Naive thymus-derived CD4-positive, alpha-beta T cell (primary cell): ENCODE data around the gene KCNT1. TPM values are rescaled to one million over a fixed set of nuclear protein-coding genes. Genes with fewer than 3 reads are reported as not detected.

Experiments
- ATAC-seq: fragments of 150-1000 bp; cut with Tn5 transposase; 2 replicates; pipeline ENCODE4 v1.10.0; 2021; ENCODE audit warnings: mild to moderate bottlenecking, moderate library complexity
- CTCF ChIA-PET: fragments of 350-600 bp; sonication (Branson Sonifier 250); formaldehyde crosslinking; loops from one replicate; lab custom pipeline; 2021; ENCODE audit warnings: antibody characterized with exemption; lab: Charles Lee
- POLR2A ChIA-PET: fragments of 350-600 bp; sonication (Branson Sonifier 250); formaldehyde crosslinking; loops from one replicate; lab custom pipeline; 2021; ENCODE audit warnings: antibody characterized with exemption, inconsistent platforms; lab: Charles Lee
- DNase-seq, 9 donors: peaks; one replicate each; pipeline versions ENCODE4 v3.0.0 to v3.0.0-alpha.2; 2020 to 2022; ENCODE audit warnings: mixed read lengths in 1 of 9
- H3K27ac ChIP-seq: one replicate; pipeline ENCODE4 v1.7.0; 2013; ENCODE audit warnings: mild to moderate bottlenecking, low read depth, low read length, moderate library complexity
- H3K27me3 ChIP-seq, 2 donors: one replicate each; pipeline ENCODE4 v1.7.0; 2013; ENCODE audit warnings: low read length in 2 of 2, mild to moderate bottlenecking in 2 of 2, moderate library complexity in 2 of 2; ENCODE audit not compliant: control insufficient read depth in 2 of 2, insufficient read depth in 2 of 2
- H3K36me3 ChIP-seq, 3 experiments: 1 replicate in 2 of 3; 2 replicates in 1 of 3; pipeline ENCODE4 v1.7.0; 2013; ENCODE audit warnings: low read length in 3 of 3, mild to moderate bottlenecking in 3 of 3, moderate library complexity in 1 of 3; ENCODE audit not compliant: insufficient read depth in 3 of 3, control insufficient read depth in 2 of 3
- H3K4me1 ChIP-seq, 2 donors: one replicate each; pipeline ENCODE4 v1.7.0; 2013; ENCODE audit warnings: low read length in 2 of 2, mild to moderate bottlenecking in 2 of 2, moderate library complexity in 1 of 2; ENCODE audit not compliant: control insufficient read depth in 2 of 2, insufficient read depth in 2 of 2
- H3K4me3 ChIP-seq: 2 replicates; pipeline ENCODE4 v1.7.0; 2013; ENCODE audit warnings: mild to moderate bottlenecking, low read length
- H3K9me3 ChIP-seq, 3 experiments: 1 replicate in 2 of 3; 2 replicates in 1 of 3; pipeline ENCODE4 v1.7.0; 2013; ENCODE audit warnings: low read length in 3 of 3; ENCODE audit not compliant: control insufficient read depth in 2 of 3
- H3K27ac Mint-ChIP-seq, 9 donors: one replicate each; pipeline ENCODE4 v1.8.0; 2020 to 2022; ENCODE audit warnings: mixed read lengths in 9 of 9, mild to moderate bottlenecking in 8 of 9, moderate library complexity in 5 of 9, inconsistent platforms in 2 of 9
- H3K27me3 Mint-ChIP-seq, 5 donors: one replicate each; pipeline ENCODE4 v1.8.0; 2021 to 2022; ENCODE audit warnings: mixed read lengths in 5 of 5, mild to moderate bottlenecking in 1 of 5
- H3K36me3 Mint-ChIP-seq, 5 donors: one replicate each; pipeline ENCODE4 v1.8.0; 2020 to 2022; ENCODE audit warnings: mixed read lengths in 5 of 5, mild to moderate bottlenecking in 3 of 5, inconsistent platforms in 1 of 5
- H3K4me1 Mint-ChIP-seq, 7 donors: one replicate each; pipeline ENCODE4 v1.8.0; 2020 to 2022; ENCODE audit warnings: mixed read lengths in 7 of 7, mild to moderate bottlenecking in 3 of 7, inconsistent platforms in 1 of 7
- H3K4me3 Mint-ChIP-seq, 10 donors: one replicate each; pipeline ENCODE4 v1.8.0; 2020 to 2022; ENCODE audit warnings: mild to moderate bottlenecking in 10 of 10, mixed read lengths in 10 of 10, moderate library complexity in 6 of 10, inconsistent platforms in 2 of 10
- H3K9me3 Mint-ChIP-seq, 11 donors: one replicate each; pipeline ENCODE4 v1.8.0; 2020 to 2022; ENCODE audit warnings: mixed read lengths in 11 of 11, mild to moderate bottlenecking in 4 of 11, inconsistent platforms in 1 of 11, moderate library complexity in 1 of 11
- intact Hi-C, 2 donors: fragments of 100-400 bp; cut with micrococcal nuclease; formaldehyde crosslinking; loops; one replicate each; pipeline ENCODE4 v1.15.1; 2023
- polyA plus RNA-seq, 2 donors: library from polyadenylated mRNA; unstranded; fragments of 300-500 nt; fragmentation: Illumina TruSeq; gene quantifications; one replicate each; pipeline ENCODE4 v1.2.3, GENCODE V29; 2021
- total RNA-seq, 6 experiments: library from RNA in 5 of 6; stranded (reverse) in 5 of 6; gene quantifications; 1 replicate in 5 of 6; 2 replicates in 1 of 6; pipeline ENCODE4 v1.2.3 and lab custom pipeline; 2021 to 2026

KCNT1 gene
- total and polyA plus RNA-seq, 7 experiments from 2014 or later: 0.29 TPM; not detected in 6

- ChIA-PET POLR2A (no interaction called here), CTCF (no interaction called here)
- Mint-ChIP-seq H3K9me3 (peaks cover 0 to 20% (median 8%) of the 10 kb centered on the region in 11 donors), H3K27ac (no peak overlapping the region), H3K36me3 (no peaks in the 10 kb centered on the region), H3K4me3 (no peak overlapping the region), H3K4me1 (peaks cover 0 to 4% (median 0%) of the 10 kb centered on the region in 7 donors), H3K27me3 (peaks cover 0 to 11% (median 0%) of the 10 kb centered on the region in 5 donors)
- Histone ChIP-seq H3K27me3 (no peaks in the 10 kb centered on the region), H3K4me3 (no peak overlapping the region), H3K9me3 (peaks cover 0 to 21% (median 4%) of the 10 kb centered on the region in 3 experiments), H3K4me1 (no peaks in the 10 kb centered on the region), H3K36me3 (no peaks in the 10 kb centered on the region), H3K27ac (no peak overlapping the region)
- ATAC-seq (no peak), DNase-seq (no peak)
- intact Hi-C loops: no loop called here
Observed at GRCh38 chr9:135761845-135762168, 59.8 kb downstream of the KCNT1 start.

GRCh38 chr9:135762921-135763320 is 60.9 kb downstream of the KCNT1 start:
- Histone ChIP-seq H3K27ac (no peak overlapping the region), H3K9me3 (peaks cover 0 to 29% (median 4%) of the 10 kb centered on the region in 3 experiments), H3K27me3 (no peaks in the 10 kb centered on the region), H3K4me3 (no peak overlapping the region), H3K36me3 (no peaks in the 10 kb centered on the region), H3K4me1 (no peaks in the 10 kb centered on the region)
- ChIA-PET CTCF (no interaction called here), POLR2A (no interaction called here)
- peaks cover 0 to 11% (median 0%) of the 10 kb centered on the region in 5 donors for H3K27me3 Mint-ChIP-seq
- no peak overlapping the region for H3K27ac Mint-ChIP-seq
- H3K4me3 Mint-ChIP-seq: peak overlapping the region in 1 of 10 donors; percentile 30
- peaks cover 0 to 20% (median 8%) of the 10 kb centered on the region in 11 donors for H3K9me3 Mint-ChIP-seq
- H3K4me1 Mint-ChIP-seq: peaks cover 0 to 4% (median 0%) of the 10 kb centered on the region in 7 donors
- H3K36me3 Mint-ChIP-seq: no peaks in the 10 kb centered on the region
- ATAC-seq (no peak), DNase-seq (no peak)
- intact Hi-C loops: no loop called here

- peaks cover 0 to 11% (median 0%) of the 10 kb centered on the region in 5 donors for H3K27me3 Mint-ChIP-seq
- no peaks in the 10 kb centered on the region for H3K36me3 Mint-ChIP-seq
- H3K4me3 ChIP-seq: no peak overlapping the region
- H3K27ac Mint-ChIP-seq: no peak overlapping the region
- H3K27me3 ChIP-seq: no peaks in the 10 kb centered on the region
- no peak overlapping the region for H3K4me3 Mint-ChIP-seq
- intact Hi-C loops: no loop called here
- ATAC-seq (no peak), DNase-seq (no peak)
- H3K4me1 ChIP-seq: no peaks in the 10 kb centered on the region
- H3K4me1 Mint-ChIP-seq: peaks cover 0 to 4% (median 0%) of the 10 kb centered on the region in 7 donors
- H3K27ac ChIP-seq: no peak overlapping the region
- POLR2A ChIA-PET: no interaction called here
- H3K9me3 ChIP-seq: peaks cover 0 to 29% (median 4%) of the 10 kb centered on the region in 3 experiments
- H3K36me3 ChIP-seq: no peaks in the 10 kb centered on the region
- CTCF ChIA-PET: no interaction called here
- peaks cover 0 to 20% (median 8%) of the 10 kb centered on the region in 11 donors for H3K9me3 Mint-ChIP-seq
Observed at GRCh38 chr9:135763716-135764446, 61.9 kb downstream of the KCNT1 start.

GRCh38 chr9:135764731-135765130 is 62.7 kb downstream of the KCNT1 start:
- H3K9me3 ChIP-seq: peaks cover 0 to 29% (median 4%) of the 10 kb centered on the region in 3 experiments
- Mint-ChIP-seq H3K27ac (no peak overlapping the region), H3K27me3 (peaks cover 0 to 11% (median 0%) of the 10 kb centered on the region in 5 donors), H3K4me1 (peaks cover 0 to 4% (median 0%) of the 10 kb centered on the region in 7 donors), H3K36me3 (no peaks in the 10 kb centered on the region), H3K4me3 (no peak overlapping the region), H3K9me3 (peaks cover 0 to 23% (median 8%) of the 10 kb centered on the region in 11 donors)
- ATAC-seq (no peak), DNase-seq (no peak)
- no peaks in the 10 kb centered on the region for H3K36me3 ChIP-seq
- ChIA-PET CTCF (no interaction called here), POLR2A (no interaction called here)
- intact Hi-C loops: no loop called here
- no peaks in the 10 kb centered on the region for H3K4me1 ChIP-seq
- H3K27ac ChIP-seq: no peak overlapping the region
- H3K27me3 ChIP-seq: no peaks in the 10 kb centered on the region
- no peak overlapping the region for H3K4me3 ChIP-seq

- Histone ChIP-seq H3K9me3 (peaks cover 0 to 29% (median 4%) of the 10 kb centered on the region in 3 experiments), H3K27me3 (no peaks in the 10 kb centered on the region), H3K27ac (no peak overlapping the region), H3K4me3 (no peak overlapping the region), H3K4me1 (no peaks in the 10 kb centered on the region), H3K36me3 (no peaks in the 10 kb centered on the region)
- Mint-ChIP-seq H3K4me1 (peaks cover 0 to 4% (median 0%) of the 10 kb centered on the region in 7 donors), H3K36me3 (no peaks in the 10 kb centered on the region), H3K27me3 (peaks cover 0 to 11% (median 0%) of the 10 kb centered on the region in 5 donors), H3K27ac (no peak overlapping the region), H3K9me3 (peaks cover 0 to 23% (median 8%) of the 10 kb centered on the region in 11 donors), H3K4me3 (no peak overlapping the region)
- DNase-seq: no peak
- ChIA-PET CTCF (no interaction called here), POLR2A (no interaction called here)
- ATAC-seq: no peak
- intact Hi-C loops: no loop called here
Observed at GRCh38 chr9:135765416-135765815, 63.4 kb downstream of the KCNT1 start.

GRCh38 chr9:135766251-135766650 is 64.3 kb downstream of the KCNT1 start:
- intact Hi-C loops: no loop called here
- H3K27me3 ChIP-seq: no peaks in the 10 kb centered on the region
- H3K4me1 ChIP-seq: no peaks in the 10 kb centered on the region
- H3K27ac ChIP-seq: no peak overlapping the region
- no peak for ATAC-seq
- Mint-ChIP-seq H3K4me3 (no peak overlapping the region), H3K4me1 (no peaks in the 10 kb centered on the region), H3K36me3 (no peaks in the 10 kb centered on the region), H3K9me3 (peaks cover 0 to 23% (median 7%) of the 10 kb centered on the region in 11 donors), H3K27ac (no peak overlapping the region), H3K27me3 (peaks cover 0 to 5% (median 0%) of the 10 kb centered on the region in 5 donors)
- ChIA-PET POLR2A (no interaction called here), CTCF (no interaction called here)
- H3K9me3 ChIP-seq: peaks cover 0 to 29% (median 4%) of the 10 kb centered on the region in 3 experiments
- no peaks in the 10 kb centered on the region for H3K36me3 ChIP-seq
- DNase-seq: no peak
- H3K4me3 ChIP-seq: no peak overlapping the region

GRCh38 chr9:135766707-135767106 is 64.7 kb downstream of the KCNT1 start:
- Mint-ChIP-seq H3K27ac (no peak overlapping the region), H3K36me3 (no peaks in the 10 kb centered on the region), H3K4me3 (no peak overlapping the region), H3K27me3 (peaks cover 0 to under 1% (median 0%) of the 10 kb centered on the region in 5 donors), H3K9me3 (peaks cover 0 to 23% (median 7%) of the 10 kb centered on the region in 11 donors), H3K4me1 (no peaks in the 10 kb centered on the region)
- ATAC-seq (no peak), DNase-seq (no peak)
- H3K4me1 ChIP-seq: no peaks in the 10 kb centered on the region
- H3K9me3 ChIP-seq: peaks cover 0 to 29% (median 4%) of the 10 kb centered on the region in 3 experiments
- intact Hi-C loops: no loop called here
- no peaks in the 10 kb centered on the region for H3K27me3 ChIP-seq
- POLR2A ChIA-PET: no interaction called here
- no peaks in the 10 kb centered on the region for H3K36me3 ChIP-seq
- CTCF ChIA-PET: no interaction called here
- H3K4me3 ChIP-seq: no peak overlapping the region
- H3K27ac ChIP-seq: no peak overlapping the region
